Type B pancreatic cell (in vitro differentiated cells): ENCODE measurements around the gene AKAP13. TPM values are rescaled to one million over a fixed set of nuclear protein-coding genes. Genes with fewer than 3 reads are reported as not detected.

Experiments
- DNase-seq: peaks from one replicate; pipeline ENCODE4 v3.0.0; 2021; ENCODE audit warnings: mixed read lengths; ENCODE audit not compliant: unreplicated experiment; ENCODE audit errors: extremely low spot score
- H3K27ac Mint-ChIP-seq: 2 replicates; pipeline ENCODE4 v1.8.0; 2021; ENCODE audit warnings: mild to moderate bottlenecking, mixed read lengths
- H3K27me3 Mint-ChIP-seq: 2 replicates; pipeline ENCODE4 v1.8.0; 2021; ENCODE audit warnings: mixed read lengths
- H3K36me3 Mint-ChIP-seq: 2 replicates; pipeline ENCODE4 v1.8.0; 2021; ENCODE audit warnings: mixed read lengths
- H3K4me1 Mint-ChIP-seq: one replicate; pipeline ENCODE4 v1.8.0; 2021; ENCODE audit warnings: mixed read lengths; ENCODE audit not compliant: unreplicated experiment
- H3K4me3 Mint-ChIP-seq: 2 replicates; pipeline ENCODE4 v1.8.0; 2021; ENCODE audit warnings: mild to moderate bottlenecking, mixed read lengths
- H3K9me3 Mint-ChIP-seq: 2 replicates; pipeline ENCODE4 v1.8.0; 2021; ENCODE audit warnings: mixed read lengths
- total RNA-seq: library from RNA; stranded (reverse); gene quantifications from 2 replicates; pipeline ENCODE4 v1.2.1, GENCODE V29; 2021; ENCODE audit warnings: low replicate concordance
- TF ChIP-seq, protein P1 (sequence below): fragments of 200-600 bp; sonication (generic); conservative IDR thresholded peaks from 2 replicates; pipeline ENCODE4 v1.5.0; 2021; ENCODE audit warnings: antibody characterized with exemption, mild to moderate bottlenecking

AKAP13 gene
- total RNA-seq, 1 donor from 2014 or later, result 75.7 TPM

DNA sequence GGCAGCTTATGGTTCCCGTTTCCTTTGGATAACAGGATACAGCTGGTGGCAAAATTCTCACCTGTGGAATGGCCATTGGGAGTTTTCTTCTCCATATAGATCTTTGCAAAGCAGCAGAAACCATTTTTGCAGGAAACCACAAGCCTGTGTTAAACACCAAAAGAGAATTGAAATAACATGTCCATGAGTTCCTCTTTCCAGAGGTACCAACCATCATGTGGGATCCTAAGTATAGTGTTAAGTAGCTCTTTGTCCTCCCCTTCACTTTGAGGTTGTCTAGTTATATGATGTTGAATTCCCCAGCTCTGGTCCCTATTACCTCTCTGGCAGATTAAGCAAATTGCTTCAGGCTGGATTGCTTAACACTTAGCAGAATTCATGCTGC is 94.9 kb downstream of the AKAP13 start:
- Mint-ChIP-seq H3K4me1 (peaks cover 55% of the 10 kb centered on the region), H3K4me3 (no peak overlapping the region), H3K9me3 (no peaks in the 10 kb centered on the region), H3K27ac (peak overlapping the region; percentile 7), H3K36me3 (peaks cover 5% of the 10 kb centered on the region), H3K27me3 (no peaks in the 10 kb centered on the region)
- TF ChIP-seq, protein P1, sequence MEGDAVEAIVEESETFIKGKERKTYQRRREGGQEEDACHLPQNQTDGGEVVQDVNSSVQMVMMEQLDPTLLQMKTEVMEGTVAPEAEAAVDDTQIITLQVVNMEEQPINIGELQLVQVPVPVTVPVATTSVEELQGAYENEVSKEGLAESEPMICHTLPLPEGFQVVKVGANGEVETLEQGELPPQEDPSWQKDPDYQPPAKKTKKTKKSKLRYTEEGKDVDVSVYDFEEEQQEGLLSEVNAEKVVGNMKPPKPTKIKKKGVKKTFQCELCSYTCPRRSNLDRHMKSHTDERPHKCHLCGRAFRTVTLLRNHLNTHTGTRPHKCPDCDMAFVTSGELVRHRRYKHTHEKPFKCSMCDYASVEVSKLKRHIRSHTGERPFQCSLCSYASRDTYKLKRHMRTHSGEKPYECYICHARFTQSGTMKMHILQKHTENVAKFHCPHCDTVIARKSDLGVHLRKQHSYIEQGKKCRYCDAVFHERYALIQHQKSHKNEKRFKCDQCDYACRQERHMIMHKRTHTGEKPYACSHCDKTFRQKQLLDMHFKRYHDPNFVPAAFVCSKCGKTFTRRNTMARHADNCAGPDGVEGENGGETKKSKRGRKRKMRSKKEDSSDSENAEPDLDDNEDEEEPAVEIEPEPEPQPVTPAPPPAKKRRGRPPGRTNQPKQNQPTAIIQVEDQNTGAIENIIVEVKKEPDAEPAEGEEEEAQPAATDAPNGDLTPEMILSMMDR, result no peak
- no peak for DNase-seq

DNA sequence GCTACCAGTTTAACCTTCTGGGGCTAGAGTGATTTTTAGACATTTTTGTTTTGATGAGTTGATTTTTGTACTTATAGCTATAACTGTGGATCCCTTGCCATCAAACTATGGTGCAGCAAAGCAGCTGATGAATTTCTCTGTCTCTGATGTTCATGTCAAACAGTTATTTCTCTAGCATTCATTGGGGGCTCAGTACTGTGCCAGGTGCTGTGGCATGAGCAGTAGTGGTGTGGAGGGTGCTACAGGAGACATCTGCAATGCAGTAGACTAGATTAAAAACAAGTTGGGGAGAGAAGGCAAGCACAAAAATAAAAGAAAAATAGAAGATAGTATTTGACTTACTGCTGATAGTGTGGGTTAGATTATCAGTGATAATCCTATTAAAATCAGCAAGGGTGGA is 95.3 kb downstream of the AKAP13 start:
- Mint-ChIP-seq H3K4me3 (no peak overlapping the region), H3K27me3 (no peaks in the 10 kb centered on the region), H3K36me3 (peaks cover 5% of the 10 kb centered on the region), H3K27ac (peak overlapping the region; percentile 7), H3K9me3 (no peaks in the 10 kb centered on the region), H3K4me1 (peaks cover 51% of the 10 kb centered on the region)
- TF ChIP-seq, protein P1, result no peak
- DNase-seq, result no peak

DNA sequence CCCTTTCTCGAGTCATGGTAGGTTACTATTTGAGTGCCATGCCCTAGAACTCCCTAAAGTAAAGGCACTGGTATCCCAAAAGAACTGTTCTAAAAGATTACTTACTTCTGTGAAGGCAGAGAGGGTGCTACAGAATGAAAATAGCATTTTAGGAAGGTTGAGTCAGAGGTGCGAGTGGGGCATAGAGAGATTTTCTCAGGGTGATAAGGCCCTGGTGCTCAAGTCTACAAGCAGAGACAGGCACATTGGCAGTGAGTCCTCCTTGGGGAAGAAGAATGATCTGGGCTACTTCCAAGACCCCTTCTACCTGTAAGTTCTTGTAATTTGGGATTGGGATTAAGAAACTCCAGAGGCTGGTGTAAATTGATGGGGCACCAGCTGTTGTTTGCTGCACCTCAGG is 96.7 kb downstream of the AKAP13 start:
- H3K36me3 Mint-ChIP-seq, result peaks cover 5% of the 10 kb centered on the region
- H3K9me3 Mint-ChIP-seq, result no peaks in the 10 kb centered on the region
- no peaks in the 10 kb centered on the region for H3K27me3 Mint-ChIP-seq
- TF ChIP-seq, protein P1, result no peak
- no peak for DNase-seq
- no peak overlapping the region for H3K4me3 Mint-ChIP-seq
- H3K4me1 Mint-ChIP-seq, result peaks cover 61% of the 10 kb centered on the region
- no peak overlapping the region for H3K27ac Mint-ChIP-seq

DNA sequence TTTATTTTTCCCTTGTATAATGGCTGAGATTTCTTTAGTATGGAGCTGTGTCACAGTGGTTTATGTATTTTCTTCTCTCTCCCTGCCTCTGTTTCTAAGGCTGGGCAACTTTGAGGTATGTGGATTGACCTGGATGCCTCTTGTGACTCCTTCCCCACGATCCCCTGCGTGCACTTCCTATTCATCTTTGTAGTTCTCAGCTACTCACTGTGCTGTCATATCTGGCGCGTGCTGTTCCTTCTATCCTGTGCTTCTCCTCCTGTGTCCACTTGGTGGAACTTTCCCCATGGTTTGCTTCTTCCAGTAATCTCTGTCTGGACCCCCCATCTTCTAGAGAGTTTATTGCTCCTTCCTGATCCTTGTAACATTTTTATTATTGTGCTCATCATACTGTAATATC is 97.3 kb downstream of the AKAP13 start:
- TF ChIP-seq, protein P1, result peak; percentile 22
- Mint-ChIP-seq H3K9me3 (no peaks in the 10 kb centered on the region), H3K36me3 (peaks cover 5% of the 10 kb centered on the region), H3K4me1 (peaks cover 68% of the 10 kb centered on the region), H3K4me3 (peak overlapping the region; percentile 37), H3K27me3 (no peaks in the 10 kb centered on the region), H3K27ac (peak overlapping the region; percentile 19)
- no peak for DNase-seq

DNA sequence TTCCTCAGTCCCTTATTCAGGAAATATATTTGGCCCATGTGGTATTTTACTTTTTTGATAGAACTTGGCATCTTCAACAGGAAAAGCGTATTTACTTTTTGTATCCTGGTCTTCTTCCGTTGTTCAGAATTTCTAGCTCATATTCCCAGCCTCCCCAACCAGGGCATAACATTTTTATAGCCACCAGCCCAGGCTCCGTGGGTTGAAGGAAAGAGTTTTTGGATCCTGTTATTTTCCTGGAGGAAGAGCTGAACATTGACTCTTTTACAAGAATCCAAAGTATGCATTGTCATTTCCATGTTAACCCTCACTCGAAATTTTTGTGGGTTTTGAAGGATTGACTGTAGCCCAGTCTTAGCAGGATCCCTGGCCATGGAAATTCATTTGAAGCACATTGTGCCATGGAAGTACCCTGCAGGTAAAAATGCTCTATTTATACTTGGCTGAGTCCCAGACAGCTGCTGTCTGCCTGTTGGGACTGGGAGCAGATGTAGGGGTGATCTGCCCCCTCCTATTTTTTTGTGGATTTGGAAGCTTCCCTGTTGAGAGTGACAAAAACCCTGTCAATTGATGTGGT is 98.8 kb downstream of the AKAP13 start:
- Mint-ChIP-seq H3K27me3 (no peaks in the 10 kb centered on the region), H3K9me3 (no peaks in the 10 kb centered on the region), H3K27ac (no peak overlapping the region)

More for the DNA sequence above, 98.8 kb downstream of the AKAP13 start:
- TF ChIP-seq, protein P1, result no peak
- Mint-ChIP-seq H3K4me3 (no peak overlapping the region), H3K36me3 (peaks cover 5% of the 10 kb centered on the region), H3K4me1 (peaks cover 58% of the 10 kb centered on the region)
- no peak for DNase-seq
